Neuronal stem cell (in vitro differentiated cells): Measurements from ENCODE around the gene TMEM33.

ENCODE experiments used
- DNase-seq: peaks from one replicate; pipeline ENCODE4 v3.0.0-alpha.2; 2013; ENCODE audit warnings: low spot score
- H2AFZ ChIP-seq: one replicate; pipeline ENCODE4 v1.6.1; 2013; ENCODE audit warnings: mild to moderate bottlenecking, low read length, inconsistent platforms
- H2AK5ac ChIP-seq: 2 replicates; pipeline ENCODE4 v1.6.1; 2013; ENCODE audit warnings: low read depth, mild to moderate bottlenecking, inconsistent platforms, low read length, moderate library complexity, mixed read lengths
- H2BK120ac ChIP-seq: 2 replicates; pipeline ENCODE4 v1.6.1; 2013; ENCODE audit warnings: low read depth, mild to moderate bottlenecking, inconsistent platforms, low read length, moderate library complexity, mixed read lengths
- H2BK12ac ChIP-seq: one replicate; pipeline ENCODE4 v1.6.1; 2013; ENCODE audit warnings: low read length, inconsistent platforms
- H2BK15ac ChIP-seq: 2 replicates; pipeline ENCODE4 v1.6.1; 2013; ENCODE audit warnings: mild to moderate bottlenecking, low read length, inconsistent platforms, mixed read lengths
- H2BK5ac ChIP-seq: one replicate; pipeline ENCODE4 v1.6.1; 2013; ENCODE audit warnings: inconsistent platforms, mild to moderate bottlenecking, low read length, moderate library complexity
- H3K14ac ChIP-seq: one replicate; pipeline ENCODE4 v1.6.1; 2013; ENCODE audit warnings: low read length, inconsistent platforms
- H3K18ac ChIP-seq: 2 replicates; pipeline ENCODE4 v1.6.1; 2013; ENCODE audit warnings: low read length, inconsistent platforms
- H3K23ac ChIP-seq: 2 replicates; pipeline ENCODE4 v1.6.1; 2013; ENCODE audit warnings: low read depth, mild to moderate bottlenecking, mixed read lengths, low read length, inconsistent platforms; ENCODE audit not compliant: poor library complexity
- H3K27ac ChIP-seq: replicated peaks from 3 replicates; pipeline ENCODE4 v1.5.1; 2013; ENCODE audit warnings: low read length, inconsistent platforms
- H3K27me3 ChIP-seq, 3 experiments: 2 replicates each; pipeline ENCODE4 v1.6.1; 2013; ENCODE audit warnings: low read length in 3 of 3, mild to moderate bottlenecking in 2 of 3, inconsistent platforms in 1 of 3, low read depth in 1 of 3, mixed read lengths in 1 of 3, moderate library complexity in 1 of 3; ENCODE audit not compliant: control insufficient read depth in 3 of 3, insufficient read depth in 3 of 3
- H3K36me3 ChIP-seq, 2 donors: replicated peaks in 1 of 2; 2 replicates each; pipeline ENCODE4 v1.6.1; 2013; ENCODE audit warnings: low read length in 2 of 2; ENCODE audit not compliant: control insufficient read depth in 2 of 2, insufficient read depth in 2 of 2
- H3K4ac ChIP-seq: 2 replicates; pipeline ENCODE4 v1.6.1; 2013; ENCODE audit warnings: inconsistent platforms, mild to moderate bottlenecking, low read length, moderate library complexity
- H3K4me1 ChIP-seq, 2 donors: 1 replicate in 1 of 2; 2 replicates in 1 of 2; pipeline ENCODE4 v1.6.1; 2013; ENCODE audit warnings: low read length in 2 of 2, low read depth in 1 of 2; ENCODE audit not compliant: control insufficient read depth in 2 of 2, insufficient read depth in 1 of 2
- H3K4me2 ChIP-seq: one replicate; pipeline ENCODE4 v1.6.1; 2013; ENCODE audit warnings: mild to moderate bottlenecking, low read length, inconsistent platforms; ENCODE audit not compliant: insufficient read depth, poor library complexity, severe bottlenecking
- H3K4me3 ChIP-seq, 2 donors: 2 replicates each; pipeline ENCODE4 v1.5.1; 2013; ENCODE audit warnings: low read length in 2 of 2, mild to moderate bottlenecking in 2 of 2, inconsistent platforms in 1 of 2, moderate library complexity in 1 of 2
- H3K79me1 ChIP-seq: one replicate; pipeline ENCODE4 v1.6.1; 2013; ENCODE audit warnings: low read depth, mild to moderate bottlenecking, inconsistent platforms, low read length, moderate library complexity
- H3K9ac ChIP-seq: one replicate; pipeline ENCODE4 v1.6.1; 2013; ENCODE audit warnings: mild to moderate bottlenecking, low read depth, low read length, inconsistent platforms; ENCODE audit not compliant: poor library complexity
- H3K9me3 ChIP-seq, 2 donors: replicated peaks in 1 of 2; 2 replicates each; pipeline versions ENCODE3 to v1.6.1; 2013; ENCODE audit warnings: low read length in 2 of 2, mild to moderate bottlenecking in 2 of 2, inconsistent platforms in 1 of 2, low read depth in 1 of 2, mixed read lengths in 1 of 2, moderate library complexity in 1 of 2; ENCODE audit not compliant: control insufficient read depth in 2 of 2, insufficient read depth in 1 of 2
- H4K8ac ChIP-seq: one replicate; pipeline ENCODE4 v1.6.1; 2013; ENCODE audit warnings: low read depth, mild to moderate bottlenecking, inconsistent platforms, low read length, moderate library complexity
- H4K91ac ChIP-seq: one replicate; pipeline ENCODE4 v1.6.1; 2013; ENCODE audit warnings: low read length, low read depth, mild to moderate bottlenecking, inconsistent platforms; ENCODE audit not compliant: poor library complexity
- WGBS, 2 donors: extraction: QIAGEN DNeasy Blood & Tissue Kit; methylation state at CpG; one replicate each; pipeline ENCODE4 v1.1.7; 2013; ENCODE audit warnings: missing lambda C conversion rate in 2 of 2, mixed read lengths in 1 of 2; ENCODE audit not compliant: insufficient read length in 2 of 2, insufficient replicate concordance in 1 of 2; ENCODE audit errors: extremely low coverage in 2 of 2; 5-methylcytosine and 5-hydroxymethylcytosine counted together

Gene TMEM33

GRCh38 chr4:41930139-41930831 is 4.9 kb upstream of the TMEM33 start:
- peaks cover 0 to 2% of the 10 kb centered on the region in 2 donors for H3K4me1 ChIP-seq
- H2BK12ac ChIP-seq, result no peak overlapping the region
- H3K4me2 ChIP-seq, result no peak overlapping the region
- H4K8ac ChIP-seq, result no peak overlapping the region
- H3K23ac ChIP-seq, result no peak overlapping the region
- peak overlapping the region; percentile 22 for H2AFZ ChIP-seq
- no peak for DNase-seq
- H3K4ac ChIP-seq, result no peak overlapping the region
- H2AK5ac ChIP-seq, result no peak overlapping the region
- no peak overlapping the region for H3K18ac ChIP-seq
- WGBS, 2 donors, result no CpG with 5 or more reads among the region's 7 CpGs
- H3K4me3 ChIP-seq, result no peak overlapping the region
- H2BK120ac ChIP-seq, result no peak overlapping the region
- no peaks in the 10 kb centered on the region for H3K9me3 ChIP-seq
- H3K27ac ChIP-seq, result no peak overlapping the region
- peaks cover 2% of the 10 kb centered on the region for H3K79me1 ChIP-seq
- H2BK15ac ChIP-seq, result no peak overlapping the region
- no peak overlapping the region for H4K91ac ChIP-seq
- no peaks in the 10 kb centered on the region for H3K36me3 ChIP-seq
- H2BK5ac ChIP-seq, result no peak overlapping the region
- H3K9ac ChIP-seq, result no peak overlapping the region
- no peaks in the 10 kb centered on the region for H3K27me3 ChIP-seq
- no peak overlapping the region for H3K14ac ChIP-seq

GRCh38 chr4:41932988-41933387 is 2.2 kb upstream of the TMEM33 start:
- Histone ChIP-seq H2BK5ac (no peak overlapping the region), H3K18ac (no peak overlapping the region), H2BK120ac (no peak overlapping the region), H3K79me1 (peaks cover 6% of the 10 kb centered on the region), H3K14ac (no peak overlapping the region), H3K4ac (no peak overlapping the region), H2AK5ac (no peak overlapping the region), H2BK15ac (no peak overlapping the region), H4K91ac (no peak overlapping the region), H3K27ac (no peak overlapping the region), H3K4me2 (no peak overlapping the region), H3K9me3 (no peaks in the 10 kb centered on the region), H4K8ac (no peak overlapping the region), H3K27me3 (no peaks in the 10 kb centered on the region), H3K4me3 (no peak overlapping the region), H3K36me3 (peaks cover 2 to 18% of the 10 kb centered on the region in 2 donors), H3K4me1 (peaks cover 3 to 7% of the 10 kb centered on the region in 2 donors), H3K9ac (no peak overlapping the region), H3K23ac (no peak overlapping the region), H2BK12ac (no peak overlapping the region), H2AFZ (no peak overlapping the region)
- WGBS, 2 donors, result no CpG with 5 or more reads among the region's 3 CpGs
- DNase-seq, result no peak

GRCh38 chr4:41933997-41934503 is 1.2 kb upstream of the TMEM33 start:
- no CpG with 5 or more reads among the region's 10 CpGs for WGBS, 2 donors
- Histone ChIP-seq H2AFZ (peak overlapping the region; percentile 93), H2BK120ac (no peak overlapping the region)

GRCh38 chr4:41934514-41934900 is 722 bp upstream of the TMEM33 start:
- H3K4ac ChIP-seq, result no peak overlapping the region
- no peak overlapping the region for H3K14ac ChIP-seq
- H4K91ac ChIP-seq, result no peak overlapping the region
- no peak for DNase-seq
- H3K9me3 ChIP-seq, result no peaks in the 10 kb centered on the region
- no CpG with 5 or more reads among the region's 9 CpGs for WGBS, 2 donors
- H2AK5ac ChIP-seq, result no peak overlapping the region
- no peak overlapping the region for H3K23ac ChIP-seq
- H2AFZ ChIP-seq, result peak overlapping the region; percentile 93
- peaks cover 8% of the 10 kb centered on the region for H3K79me1 ChIP-seq
- H2BK120ac ChIP-seq, result no peak overlapping the region
- H3K27me3 ChIP-seq, result no peaks in the 10 kb centered on the region
- H3K36me3 ChIP-seq, result peaks cover 5 to 33% of the 10 kb centered on the region in 2 donors
- no peak overlapping the region for H2BK5ac ChIP-seq
- H3K4me2 ChIP-seq, result no peak overlapping the region
- peak overlapping the region in 1 of 2 donors; percentile 72 for H3K4me3 ChIP-seq
- no peak overlapping the region for H4K8ac ChIP-seq
- no peak overlapping the region for H3K9ac ChIP-seq
- no peak overlapping the region for H3K27ac ChIP-seq
- peaks cover 3 to 7% of the 10 kb centered on the region in 2 donors for H3K4me1 ChIP-seq
- H2BK15ac ChIP-seq, result no peak overlapping the region
- H3K18ac ChIP-seq, result no peak overlapping the region
- no peak overlapping the region for H2BK12ac ChIP-seq

More at GRCh38 chr4:41933997-41934503, 1.2 kb upstream of the TMEM33 start:
- no peak overlapping the region for H3K14ac ChIP-seq
- no peak overlapping the region for H3K4ac ChIP-seq
- no peak overlapping the region for H3K4me3 ChIP-seq
- H3K4me1 ChIP-seq, result peaks cover 3 to 7% of the 10 kb centered on the region in 2 donors
- no peak overlapping the region for H3K9ac ChIP-seq
- H4K8ac ChIP-seq, result no peak overlapping the region
- no peak for DNase-seq
- H3K27me3 ChIP-seq, result no peaks in the 10 kb centered on the region
- no peak overlapping the region for H3K27ac ChIP-seq
- H2BK5ac ChIP-seq, result no peak overlapping the region
- H3K18ac ChIP-seq, result no peak overlapping the region
- H4K91ac ChIP-seq, result no peak overlapping the region
- H2BK12ac ChIP-seq, result no peak overlapping the region
- H2BK15ac ChIP-seq, result no peak overlapping the region
- H3K4me2 ChIP-seq, result no peak overlapping the region
- H3K36me3 ChIP-seq, result peaks cover 3 to 28% of the 10 kb centered on the region in 2 donors
- H3K9me3 ChIP-seq, result no peaks in the 10 kb centered on the region
- no peak overlapping the region for H2AK5ac ChIP-seq
- H3K23ac ChIP-seq, result no peak overlapping the region
- H3K79me1 ChIP-seq, result peaks cover 7% of the 10 kb centered on the region
